GM19043 (cell line): ENCODE data around the gene TSTD2.
"Not testable (repeated sequence)": the region's sequence is repeated elsewhere in the genome, so short reads cannot be mapped to it uniquely, and the experiment has no call there.

Source experiments
- ATAC-seq: cut with Tn5 transposase; IDR thresholded peaks from one replicate; pipeline ENCODE4 v1.9.1; 2021; ENCODE audit warnings: low read depth; ENCODE audit not compliant: unreplicated experiment

TSTD2 gene

DNA sequence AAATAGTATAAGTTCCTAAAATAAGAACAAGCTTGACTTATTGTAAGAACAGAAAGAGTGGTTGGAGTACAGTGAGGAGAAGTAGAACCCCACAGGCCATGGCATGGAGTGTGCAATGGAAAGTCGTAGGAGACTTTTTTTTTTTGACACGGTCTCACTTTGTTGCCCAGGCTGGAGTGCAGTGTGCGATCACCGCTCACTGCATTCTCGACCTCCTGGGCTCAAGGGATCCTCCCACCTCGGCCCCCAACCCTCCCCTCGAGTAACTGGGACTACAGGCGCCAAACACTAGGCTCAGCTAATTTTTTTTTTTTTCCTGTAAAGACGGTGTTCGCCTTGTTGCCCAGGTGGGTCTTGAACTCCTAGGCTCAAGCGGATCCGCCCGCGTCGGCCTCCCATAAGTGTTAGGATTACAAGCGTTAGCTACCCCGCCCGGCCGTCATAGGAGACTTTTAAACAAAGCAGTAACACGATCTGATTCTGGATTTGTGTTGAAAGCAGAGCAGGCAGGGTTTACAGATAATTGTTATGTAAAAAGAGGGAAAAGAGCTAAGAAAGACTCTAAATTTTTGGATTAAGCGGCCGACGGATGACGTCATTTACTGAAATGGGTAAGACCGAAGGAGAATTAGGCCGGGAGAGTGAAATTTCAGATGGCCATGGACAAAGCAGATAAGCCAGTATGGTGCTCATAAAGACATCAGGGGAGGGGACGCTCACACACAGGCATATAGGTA is 752 bp downstream of the TSTD2 start:
- peak; percentile 6 for ATAC-seq

DNA sequence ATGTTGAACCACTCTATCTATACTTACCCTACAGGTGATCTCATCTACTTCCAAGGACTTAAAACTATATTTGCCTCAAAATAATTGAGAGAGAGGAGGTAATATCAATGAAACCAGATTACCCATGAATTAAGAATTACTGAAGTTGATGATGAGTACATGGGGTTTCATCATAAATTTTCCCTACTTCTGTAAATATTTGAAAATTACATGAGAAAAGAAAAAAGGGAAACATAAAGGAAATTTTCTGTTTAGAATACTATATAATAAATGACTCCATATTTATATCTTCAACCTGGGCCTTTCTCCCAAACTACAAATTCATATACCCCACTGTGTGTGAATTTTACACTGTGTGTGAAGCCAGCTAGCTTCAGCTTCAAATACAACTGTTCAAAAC is 2.6 kb downstream of the TSTD2 start:
- ATAC-seq = no peak

DNA sequence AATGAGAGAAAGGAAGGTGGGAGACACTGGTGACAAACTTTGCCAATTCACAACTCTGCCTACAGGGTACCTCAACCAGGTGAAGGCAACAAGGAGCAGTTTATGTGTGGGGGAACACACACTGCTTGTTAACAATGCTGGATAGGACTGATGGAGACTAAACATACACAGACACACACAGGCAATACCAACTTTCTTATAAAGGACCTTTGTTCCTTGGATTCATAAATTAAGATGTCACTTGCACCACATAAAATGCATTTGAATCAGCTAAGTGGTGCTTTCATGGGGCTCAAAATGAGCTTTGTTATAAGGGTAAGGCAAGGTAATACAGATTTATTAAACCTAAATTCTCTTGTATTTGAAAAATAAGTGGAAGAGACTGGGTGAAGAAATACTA is 4.0 kb downstream of the TSTD2 start:
- ATAC-seq = no peak

DNA sequence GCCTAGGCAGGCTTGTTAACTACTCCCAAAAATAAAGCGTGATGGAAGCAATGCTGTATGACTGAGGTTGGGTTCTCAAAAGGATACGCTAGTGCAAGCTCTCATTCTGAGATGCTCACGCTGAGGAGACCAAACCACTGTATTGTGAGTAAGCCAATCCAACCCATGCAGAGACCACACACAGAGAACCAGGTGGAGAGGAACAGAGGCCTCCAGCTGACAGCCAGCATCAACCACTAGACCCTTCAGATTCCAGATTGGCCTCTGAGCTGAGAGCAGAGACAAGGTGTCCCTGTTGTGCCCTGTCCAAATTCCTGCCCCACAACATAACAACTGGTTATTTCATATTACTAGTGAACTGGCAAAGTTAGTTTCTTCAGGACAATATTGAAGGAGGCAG is 4.5 kb downstream of the TSTD2 start:
- ATAC-seq = no peak

DNA sequence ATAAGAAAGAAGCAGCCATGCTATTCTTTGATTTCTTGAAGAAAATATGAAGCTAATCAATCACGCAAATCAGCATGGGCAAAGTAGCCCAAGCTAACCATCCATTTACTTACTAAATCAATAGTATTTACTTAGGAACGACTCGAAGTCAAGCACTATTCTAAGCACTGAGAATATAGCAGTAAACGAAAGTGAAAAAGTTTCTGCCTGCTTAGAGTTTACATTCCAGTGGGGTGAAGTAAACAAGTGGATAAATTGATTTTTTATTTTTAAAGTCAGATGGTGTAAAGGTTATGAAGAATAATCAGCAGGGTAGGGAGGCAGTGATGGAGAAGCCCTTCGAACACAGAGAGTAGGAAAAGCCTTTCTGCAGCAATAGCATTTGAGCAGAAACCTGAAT is 5.5 kb downstream of the TSTD2 start:
- no peak for ATAC-seq

DNA sequence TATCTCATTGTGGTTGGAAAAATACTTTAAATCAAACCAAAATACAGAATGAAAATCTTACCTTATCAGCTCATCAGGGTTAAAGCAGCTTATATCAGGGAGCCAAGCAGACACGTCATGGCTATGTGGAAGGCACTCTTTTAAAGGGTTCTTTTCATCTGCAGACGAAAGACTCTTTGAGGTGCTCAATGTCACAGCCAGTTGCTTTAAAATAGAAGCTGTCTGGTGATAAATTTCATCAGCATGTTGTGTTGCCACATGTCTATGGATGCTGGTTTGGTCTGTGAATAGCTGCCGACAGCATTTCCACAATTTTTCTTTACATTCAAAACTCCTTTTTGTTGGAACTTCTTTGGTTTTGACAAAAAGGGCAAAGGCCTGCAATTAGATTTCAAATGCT is 7.5 kb downstream of the TSTD2 start:
- ATAC-seq = no peak

DNA sequence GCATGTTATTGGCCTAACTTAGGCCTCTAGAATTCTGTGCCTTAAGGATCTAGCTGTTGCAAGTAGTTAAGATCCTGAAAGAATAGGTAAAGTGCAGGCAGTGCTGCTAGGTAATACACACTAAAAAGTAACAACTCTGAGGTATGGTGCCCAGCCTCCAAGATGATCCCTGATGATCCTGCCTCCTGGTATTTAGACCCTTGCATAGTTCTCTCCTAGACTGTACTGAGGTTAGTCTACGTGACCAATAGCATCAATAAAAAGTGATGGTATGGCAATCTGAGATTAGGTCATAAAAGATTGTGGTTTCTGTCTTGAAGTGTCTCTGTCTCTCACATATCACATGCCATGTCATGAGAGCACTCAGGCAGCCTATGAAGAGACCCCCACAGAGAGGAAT is 9.2 kb downstream of the TSTD2 start:
- no peak for ATAC-seq

DNA sequence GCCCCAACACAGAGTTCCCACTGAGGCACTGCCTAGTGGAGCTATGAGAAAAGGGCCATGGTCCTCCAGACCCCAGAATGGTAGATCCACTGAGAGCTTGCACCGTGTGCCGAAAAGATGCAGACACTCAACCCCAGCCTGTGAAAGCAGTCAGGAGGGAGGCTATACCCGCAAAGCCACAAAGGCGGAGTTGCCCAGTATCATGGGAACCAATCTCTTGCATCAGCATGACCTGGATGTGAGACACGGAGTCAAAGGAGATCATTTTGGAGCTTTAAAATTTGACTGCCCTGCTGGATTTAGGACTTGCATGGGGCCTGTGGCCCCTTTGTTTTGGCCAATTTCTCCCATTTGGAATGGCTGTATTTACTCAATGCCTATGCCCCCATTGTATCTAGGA is 10.7 kb downstream of the TSTD2 start:
- ATAC-seq = not testable (repeated sequence)

DNA sequence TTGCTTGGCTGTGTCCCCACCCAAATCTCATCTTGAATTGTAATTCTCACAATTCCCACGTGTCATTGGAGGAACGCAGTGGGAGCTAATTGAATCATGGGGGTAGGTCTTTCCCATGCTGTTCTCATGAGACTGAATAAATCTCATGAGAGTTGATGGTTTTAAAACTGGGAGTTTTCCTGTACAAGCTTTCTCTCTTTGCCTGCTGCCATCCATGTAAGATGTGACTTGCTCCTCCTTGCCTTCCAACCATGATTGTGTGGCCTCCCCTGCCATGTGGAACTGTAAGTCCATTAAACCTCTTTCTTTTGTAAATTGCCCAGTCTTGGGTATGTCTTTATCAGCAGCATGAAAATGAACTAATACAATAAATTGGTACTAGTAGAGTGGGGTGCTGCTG is 13.1 kb downstream of the TSTD2 start:
- not testable (repeated sequence) for ATAC-seq

DNA sequence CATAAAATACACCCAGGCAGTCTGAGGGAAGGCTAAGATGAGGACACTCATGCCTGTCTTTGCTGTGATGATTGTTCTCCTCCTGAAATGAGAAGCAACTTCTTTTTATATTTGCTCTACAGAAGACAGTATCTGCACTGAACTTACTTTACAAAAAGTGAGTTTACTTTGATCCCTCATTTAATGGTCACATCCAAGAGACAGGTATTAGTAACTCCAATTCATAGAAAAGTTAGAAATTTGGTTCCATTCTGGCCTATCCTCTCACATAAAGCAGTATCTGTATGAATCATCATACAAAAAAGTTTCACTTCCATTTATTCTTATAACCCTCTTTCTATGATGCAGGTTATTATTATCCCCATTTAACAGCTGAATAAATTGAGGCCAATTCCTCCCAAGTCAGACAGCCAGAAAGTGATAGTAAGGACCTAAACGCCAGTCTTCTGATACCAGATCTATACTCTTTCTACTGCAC is 15.2 kb downstream of the TSTD2 start:
- no peak for ATAC-seq

DNA sequence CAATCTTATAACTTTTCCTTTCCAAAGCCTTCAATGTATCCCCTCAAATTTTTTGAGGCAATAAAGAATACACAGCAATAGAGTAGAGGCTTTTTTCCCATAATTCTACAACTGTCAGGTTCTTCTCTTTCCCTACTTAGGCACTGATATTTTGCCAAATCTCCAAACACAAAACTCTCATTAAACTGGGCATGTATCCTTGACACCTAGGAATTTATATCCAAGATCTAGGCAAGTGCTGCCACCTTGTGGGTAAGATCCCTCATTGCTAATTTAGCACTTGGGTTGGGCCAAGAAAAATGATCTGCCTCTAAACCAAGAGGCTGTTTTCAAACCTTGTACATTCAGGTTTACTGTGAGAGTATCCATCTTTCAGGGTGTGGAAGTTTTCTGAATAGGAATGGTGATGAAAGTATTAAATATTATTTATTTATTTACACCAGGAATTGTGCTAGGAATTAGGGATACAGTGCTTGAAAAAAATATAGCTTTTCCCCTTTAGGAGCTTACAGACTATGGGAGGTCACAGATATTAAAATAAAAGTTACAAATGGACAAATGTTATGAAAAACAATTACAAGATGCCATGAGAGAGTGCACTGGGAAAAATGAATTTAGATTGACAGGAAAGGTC is 17.6 kb downstream of the TSTD2 start:
- ATAC-seq = no peak

DNA sequence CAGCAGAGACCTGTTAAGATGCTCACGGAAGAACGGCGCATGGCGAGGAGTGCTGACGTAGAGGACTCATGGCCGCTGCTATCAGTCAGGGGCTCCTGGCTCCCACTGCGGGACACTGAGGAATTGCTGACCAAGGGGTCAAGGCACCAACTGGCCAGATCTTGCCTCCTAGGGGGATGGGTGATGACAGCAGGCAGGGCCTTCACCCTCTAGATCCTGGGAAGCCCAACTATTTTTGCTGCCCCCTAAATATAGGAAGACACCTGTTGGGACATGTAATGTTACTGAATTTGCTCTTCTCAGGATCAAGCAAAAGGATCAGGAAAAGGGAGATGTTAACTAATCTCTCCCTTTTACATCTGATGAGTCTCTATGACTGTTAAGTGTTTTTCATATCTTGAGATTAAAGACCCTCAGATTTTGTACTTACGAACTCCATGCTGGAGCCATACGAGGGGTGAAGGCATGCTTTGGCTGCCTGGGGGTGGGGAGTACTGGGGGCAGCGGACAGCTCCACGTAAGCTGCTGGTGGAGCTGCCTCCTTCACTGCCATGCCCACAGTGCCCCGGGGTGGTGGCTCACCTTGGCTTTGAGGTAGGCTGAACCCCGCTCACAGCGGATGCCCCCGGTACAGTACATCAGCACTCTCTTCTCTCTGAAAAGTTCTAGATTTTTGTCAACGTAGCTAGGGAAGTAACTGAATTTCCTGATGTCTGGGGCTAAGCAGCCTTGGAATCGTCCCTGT is 28.1 kb downstream of the TSTD2 start:
- no peak for ATAC-seq

DNA sequence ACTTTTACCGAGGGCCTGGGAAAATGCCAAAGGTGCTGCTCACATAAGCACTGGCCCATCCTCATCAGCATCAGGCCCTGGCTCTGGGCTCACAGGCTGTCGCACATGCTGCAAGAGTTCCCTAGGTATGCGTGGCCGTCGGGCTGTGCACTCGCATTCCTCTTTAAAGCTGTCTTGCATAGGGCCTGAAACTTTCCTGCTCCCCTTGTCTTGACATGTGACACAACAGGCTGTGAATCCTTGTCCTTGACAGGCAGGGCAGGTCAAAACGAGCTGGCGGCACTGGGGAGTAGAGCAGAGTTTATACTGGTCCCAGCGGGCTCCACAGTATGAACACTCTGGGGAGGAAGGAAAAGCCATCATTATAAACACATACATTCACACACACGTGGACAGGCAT is 30.7 kb downstream of the TSTD2 start:
- no peak for ATAC-seq

DNA sequence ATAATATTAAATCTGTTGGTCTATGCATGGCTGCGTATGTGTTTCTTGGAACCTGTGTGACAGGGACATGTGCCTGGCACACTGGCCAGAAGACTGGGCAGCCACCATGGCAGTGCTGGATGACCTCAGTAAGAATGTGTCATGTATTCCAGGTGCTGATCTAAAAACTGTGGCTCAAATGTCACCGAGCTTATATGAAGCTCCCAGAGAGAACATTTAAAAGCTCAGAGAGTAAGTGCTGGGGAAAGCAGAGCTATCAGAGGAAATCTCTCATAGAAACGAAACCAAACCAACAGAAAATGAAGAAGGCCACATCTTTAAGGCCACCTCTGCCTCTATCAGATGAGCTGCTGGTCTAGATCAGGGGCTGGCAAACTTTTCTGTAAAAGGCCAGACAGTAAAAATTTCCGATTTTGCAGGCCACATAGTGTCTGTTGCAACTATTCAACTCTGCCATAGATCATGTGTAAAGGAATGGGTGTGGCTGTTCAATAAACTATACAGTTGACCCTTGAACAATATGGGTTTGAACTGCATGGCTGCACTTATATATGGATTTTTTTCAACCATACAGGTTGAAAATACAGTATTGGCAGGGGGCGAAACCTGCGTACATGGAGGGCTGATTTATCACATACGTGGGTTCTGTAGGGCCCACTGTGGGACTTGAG is 31.8 kb downstream of the TSTD2 start:
- no peak for ATAC-seq

DNA sequence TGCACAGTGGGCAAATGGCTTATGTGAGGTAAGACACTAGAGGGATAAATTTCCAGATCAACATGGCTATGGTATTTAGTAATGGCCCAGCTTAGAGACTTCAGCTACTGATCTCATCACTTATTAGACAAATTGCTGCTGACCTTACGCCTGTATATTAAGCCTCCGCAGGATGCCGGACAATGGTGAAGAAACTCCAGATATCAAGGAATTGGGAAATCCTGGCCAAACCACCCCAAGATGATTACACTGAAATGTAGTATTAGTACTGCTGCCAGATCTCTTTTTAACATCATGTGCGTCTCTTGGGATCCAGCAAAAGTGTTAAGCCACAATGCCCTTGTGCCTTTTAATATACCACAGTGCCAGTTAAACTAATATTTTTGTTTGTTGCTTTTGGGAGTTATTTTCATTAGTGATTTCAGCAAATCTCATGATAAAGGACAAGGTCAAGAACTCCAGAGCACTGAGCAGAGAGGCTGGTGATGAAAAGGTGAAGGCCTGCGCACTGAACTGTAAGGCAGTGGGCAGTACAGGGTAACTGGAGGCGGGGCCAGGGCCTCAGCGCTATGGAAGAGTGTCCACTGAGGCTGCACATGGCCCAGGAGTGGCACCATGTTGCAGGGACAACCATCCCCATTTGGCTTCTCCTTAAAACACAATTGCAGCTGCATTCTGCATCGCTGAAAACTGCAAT is 32.5 kb downstream of the TSTD2 start:
- no peak for ATAC-seq

DNA sequence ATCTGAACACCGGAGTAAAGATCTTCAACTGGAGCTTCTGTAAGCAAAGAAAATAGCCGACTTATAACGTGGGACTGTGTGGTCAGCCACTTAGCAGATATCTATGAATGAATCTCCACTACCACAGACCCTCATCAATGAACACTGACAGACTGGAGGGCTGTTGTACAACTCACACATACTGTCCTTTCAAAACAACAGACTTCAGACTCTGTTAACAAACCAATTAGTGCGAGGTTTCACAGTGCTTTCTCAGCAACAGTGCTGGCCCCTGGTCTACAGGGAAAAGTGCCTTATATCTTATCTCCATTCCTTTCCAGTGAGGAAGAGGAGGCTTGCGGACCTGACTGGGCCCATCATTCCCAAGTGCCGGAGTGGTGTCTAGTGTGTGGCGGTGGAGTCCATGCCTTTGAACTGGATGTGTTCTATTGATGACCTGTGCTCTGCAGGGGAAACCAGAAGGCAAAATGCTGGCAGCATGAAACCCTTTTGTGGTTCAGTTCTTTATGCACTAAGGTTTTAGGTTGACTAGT is 33.8 kb downstream of the TSTD2 start:
- ATAC-seq = no peak

DNA sequence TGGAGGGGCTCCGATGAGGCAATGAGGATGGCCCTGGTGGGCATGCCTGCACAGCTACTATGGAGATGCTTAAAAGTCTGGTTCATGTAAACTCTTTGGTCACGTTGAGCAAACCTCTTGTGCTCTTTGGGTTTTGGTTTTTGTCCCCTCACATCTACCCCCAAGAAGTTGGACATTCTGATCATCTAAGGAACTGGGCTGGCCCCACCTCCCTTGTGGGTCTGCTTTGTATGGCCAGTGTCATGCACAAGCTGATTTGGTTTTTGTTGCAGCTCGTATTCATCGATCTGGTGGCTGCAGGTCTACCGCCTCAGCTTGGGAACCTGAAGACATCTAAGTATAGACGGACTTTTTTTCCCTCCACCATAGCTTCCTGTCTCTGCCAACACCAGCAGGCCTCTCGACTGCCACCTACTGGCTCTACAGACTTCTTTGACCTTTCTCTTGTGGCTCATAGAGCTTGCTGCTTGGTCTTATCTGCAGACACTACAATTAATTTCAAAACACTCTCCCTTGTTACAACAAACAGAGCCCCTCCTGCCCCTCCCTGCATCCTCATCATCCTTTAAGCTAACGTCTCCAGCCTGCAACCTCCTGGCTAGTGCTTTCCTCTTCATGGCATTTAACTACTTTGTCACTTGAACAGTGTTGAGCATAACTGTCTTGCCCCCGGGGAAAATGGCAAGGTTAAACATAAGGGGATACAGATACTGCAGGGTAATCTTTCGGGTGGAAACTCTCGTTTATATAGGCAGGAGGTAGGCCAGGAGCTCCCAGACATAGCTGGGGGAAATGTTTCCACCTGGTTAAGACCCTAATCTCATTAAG is 34.5 kb downstream of the TSTD2 start:
- ATAC-seq = peak; percentile 83

DNA sequence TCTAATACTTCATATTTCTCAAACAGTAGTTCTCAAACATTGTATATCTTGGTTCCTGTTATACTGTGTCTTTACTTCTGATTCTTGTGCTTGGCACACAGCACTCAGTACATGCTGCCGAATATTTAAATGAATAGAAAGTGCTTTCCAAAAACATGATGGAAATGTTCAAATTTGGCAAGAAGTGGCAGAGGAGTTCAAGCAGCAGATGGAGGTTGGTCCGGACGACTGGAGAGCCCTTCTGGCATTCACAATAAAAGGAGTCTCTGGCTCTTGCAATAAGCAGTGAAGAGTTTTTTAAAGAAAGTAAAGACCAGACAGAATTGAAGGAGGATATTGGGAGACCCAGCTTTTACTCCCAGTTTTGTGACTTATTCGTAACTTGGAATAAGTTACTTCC is 36.3 kb downstream of the TSTD2 start:
- ATAC-seq = no peak

DNA sequence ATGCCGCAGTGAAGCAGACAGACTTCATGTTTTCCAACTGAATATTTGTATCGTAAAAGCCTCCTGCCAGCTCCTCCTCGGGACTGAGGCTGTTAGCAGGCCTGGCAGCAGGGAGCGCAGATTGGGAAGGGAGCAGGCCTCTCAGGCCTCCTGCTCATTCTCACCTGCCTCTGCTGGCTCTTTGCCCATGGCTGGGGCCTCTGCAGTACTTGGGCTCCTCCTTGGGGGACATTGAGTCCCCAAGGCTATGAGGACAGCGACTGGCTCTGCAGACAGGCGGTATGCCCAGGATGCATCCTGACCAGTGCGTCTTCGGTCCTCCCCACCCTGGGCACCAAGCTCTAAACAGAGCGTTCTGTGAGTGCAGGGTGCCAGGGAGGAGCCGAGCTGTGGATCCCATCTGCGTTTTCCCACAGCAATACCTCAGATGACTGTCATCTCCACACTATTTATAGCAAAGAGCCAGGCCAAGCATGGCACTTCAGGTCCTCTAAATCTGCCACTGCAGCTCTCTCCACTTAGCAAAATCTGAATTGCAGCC is 38.7 kb downstream of the TSTD2 start:
- ATAC-seq = no peak
